Measurements from ENCODE around the gene SMIM44. TPM values are rescaled to one million over a fixed set of nuclear protein-coding genes. Genes with fewer than 3 reads are reported as not detected.
A peak's percentile ranks its signal among the peaks of the same experiment; 100 is the strongest.

Gene SMIM44
- total and polyA plus RNA-seq, 8 donors = not detected

GRCh38 chr19:3459089-3459881 is 24.0 kb downstream of the SMIM44 start:
- DNase-seq (peak; percentile 67 to 96 (median 92)), ATAC-seq (peak; percentile 85)
- Histone ChIP-seq H3K9me3 (no peaks in the 10 kb centered on the region), H3K36me3 (peaks cover 0 to 97% of the 10 kb centered on the region in 2 donors), H3K27ac (peak overlapping the region; percentile 70 to 95), H3K27me3 (no peaks in the 10 kb centered on the region), H3K4me3 (no peak overlapping the region), H3K4me1 (peaks cover 20 to 33% of the 10 kb centered on the region in 2 donors)
- intact Hi-C loops (cut with DNase I) = no loop called here
- no peak for TF ChIP-seq CTCF (IDR thresholded peaks at IDR 0.05)

GRCh38 chr19:3458229-3459088 is 24.8 kb downstream of the SMIM44 start:
- intact Hi-C loops (cut with DNase I) = no loop called here
- peak; percentile 11 for ATAC-seq
- DNase-seq = peak in 1 of 4 donors; percentile 57
- Histone ChIP-seq H3K9me3 (no peaks in the 10 kb centered on the region), H3K4me3 (no peak overlapping the region), H3K4me1 (peaks cover 20 to 33% of the 10 kb centered on the region in 2 donors), H3K27me3 (no peaks in the 10 kb centered on the region), H3K36me3 (peaks cover 0 to 97% of the 10 kb centered on the region in 2 donors), H3K27ac (peak overlapping the region; percentile 70 to 95)
- TF ChIP-seq CTCF (IDR thresholded peaks at IDR 0.05) = no peak

GRCh38 chr19:3457528-3458228 is 25.6 kb downstream of the SMIM44 start:
- ATAC-seq = no peak
- Histone ChIP-seq H3K4me3 (no peak overlapping the region), H3K9me3 (no peaks in the 10 kb centered on the region), H3K4me1 (peaks cover 20 to 33% of the 10 kb centered on the region in 2 donors), H3K36me3 (peaks cover 0 to 97% of the 10 kb centered on the region in 2 donors), H3K27me3 (no peaks in the 10 kb centered on the region), H3K27ac (peak overlapping the region; percentile 70 to 95)
- intact Hi-C loops (cut with DNase I) = no loop called here
- peak in 1 of 4 donors; percentile 51 for DNase-seq
- no peak for TF ChIP-seq CTCF (IDR thresholded peaks at IDR 0.05)

- H3K36me3 ChIP-seq = peaks cover 0 to 97% of the 10 kb centered on the region in 2 donors
- H3K4me3 ChIP-seq = no peak overlapping the region
- H3K4me1 ChIP-seq = peaks cover 20 to 33% of the 10 kb centered on the region in 2 donors
- intact Hi-C loops (cut with DNase I) = no loop called here
- peak overlapping the region; percentile 70 to 95 for H3K27ac ChIP-seq
- TF ChIP-seq CTCF (IDR thresholded peaks at IDR 0.05) = no peak
- H3K9me3 ChIP-seq = no peaks in the 10 kb centered on the region
- ATAC-seq (no peak), DNase-seq (peak in 1 of 4 donors; percentile 61)
- no peaks in the 10 kb centered on the region for H3K27me3 ChIP-seq
Measured at GRCh38 chr19:3456925-3457527, 26.2 kb downstream of the SMIM44 start.
